ENCODE measurements around the gene USP11.

DNA sequence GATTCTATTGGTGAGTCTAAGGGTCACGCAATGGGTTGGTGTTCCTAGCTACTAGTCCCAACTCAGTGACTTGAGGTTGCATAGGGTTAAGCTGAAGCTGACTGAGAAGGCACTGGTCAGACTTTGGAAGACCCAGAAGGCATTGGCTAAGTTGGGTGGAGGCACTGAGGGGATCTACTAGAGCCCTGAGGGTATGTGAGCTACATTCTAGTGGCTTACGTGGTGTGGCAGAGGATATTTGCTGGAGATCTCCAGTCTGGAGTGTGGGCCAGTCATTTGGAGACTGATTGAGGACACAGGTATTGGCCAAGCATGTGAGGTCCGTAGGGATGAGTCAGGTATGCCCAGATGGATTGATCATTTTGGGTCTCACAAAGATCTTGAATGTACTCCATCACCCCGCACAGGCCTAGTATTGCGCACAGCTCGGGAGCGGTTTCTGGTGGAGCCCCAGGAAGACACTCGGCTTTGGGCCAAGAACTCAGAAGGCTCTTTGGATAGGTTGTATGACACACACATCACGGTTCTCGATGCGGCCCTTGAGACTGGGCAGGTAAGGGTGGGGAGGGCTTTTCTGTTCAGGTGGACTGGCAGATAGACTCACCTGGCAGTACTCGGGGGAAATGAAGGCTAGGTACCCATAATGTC lies 7.2 kb downstream of the USP11 start:
- no peak for TF ChIP-seq EZH2 (IDR thresholded peaks at IDR 0.05)
- TF ChIP-seq, protein P1, sequence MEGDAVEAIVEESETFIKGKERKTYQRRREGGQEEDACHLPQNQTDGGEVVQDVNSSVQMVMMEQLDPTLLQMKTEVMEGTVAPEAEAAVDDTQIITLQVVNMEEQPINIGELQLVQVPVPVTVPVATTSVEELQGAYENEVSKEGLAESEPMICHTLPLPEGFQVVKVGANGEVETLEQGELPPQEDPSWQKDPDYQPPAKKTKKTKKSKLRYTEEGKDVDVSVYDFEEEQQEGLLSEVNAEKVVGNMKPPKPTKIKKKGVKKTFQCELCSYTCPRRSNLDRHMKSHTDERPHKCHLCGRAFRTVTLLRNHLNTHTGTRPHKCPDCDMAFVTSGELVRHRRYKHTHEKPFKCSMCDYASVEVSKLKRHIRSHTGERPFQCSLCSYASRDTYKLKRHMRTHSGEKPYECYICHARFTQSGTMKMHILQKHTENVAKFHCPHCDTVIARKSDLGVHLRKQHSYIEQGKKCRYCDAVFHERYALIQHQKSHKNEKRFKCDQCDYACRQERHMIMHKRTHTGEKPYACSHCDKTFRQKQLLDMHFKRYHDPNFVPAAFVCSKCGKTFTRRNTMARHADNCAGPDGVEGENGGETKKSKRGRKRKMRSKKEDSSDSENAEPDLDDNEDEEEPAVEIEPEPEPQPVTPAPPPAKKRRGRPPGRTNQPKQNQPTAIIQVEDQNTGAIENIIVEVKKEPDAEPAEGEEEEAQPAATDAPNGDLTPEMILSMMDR (IDR thresholded peaks at IDR 0.05), result no peak

Data from neural progenitor cell (in vitro differentiated cells).